HFFc6 (cell line): ENCODE measurements around the gene ZNF770. TPM values are rescaled to one million over a fixed set of nuclear protein-coding genes. Genes with fewer than 3 reads are reported as not detected.
"Not testable (repeated sequence)": the region's sequence is repeated elsewhere in the genome, so short reads cannot be mapped to it uniquely, and the experiment has no call there.

Experiments used
- DNase-seq: peaks from one replicate; pipeline ENCODE4 v3.0.0-alpha.2; 2018
- H3K27ac Mint-ChIP-seq: 2 replicates; pipeline ENCODE4 v1.8.0; 2020; ENCODE audit warnings: mild to moderate bottlenecking, mixed read lengths
- H3K27me3 Mint-ChIP-seq: 2 replicates; pipeline ENCODE4 v1.8.0; 2021; ENCODE audit warnings: mild to moderate bottlenecking, moderate library complexity, mixed read lengths; ENCODE audit not compliant: insufficient read depth
- H3K36me3 Mint-ChIP-seq: 2 replicates; pipeline ENCODE4 v1.8.0; 2021; ENCODE audit warnings: low read depth, mixed read lengths
- H3K4me1 Mint-ChIP-seq: 2 replicates; pipeline ENCODE4 v1.8.0; 2020; ENCODE audit warnings: low read depth, mixed read lengths
- H3K4me3 Mint-ChIP-seq: 2 replicates; pipeline ENCODE4 v1.8.0; 2020; ENCODE audit warnings: mild to moderate bottlenecking, moderate library complexity, mixed read lengths
- H3K9me3 Mint-ChIP-seq: 2 replicates; pipeline ENCODE4 v1.8.0; 2020; ENCODE audit warnings: mild to moderate bottlenecking, mixed read lengths
- total RNA-seq, 6 experiments: library from RNA; stranded (reverse); fragmentation: NEBNext Ultra II Directional; extraction: Animal tissue kit (Norgen Biotek cat#: 25700); gene quantifications; 2 replicates in 1 of 6; 3 replicates in 5 of 6; pipeline ENCODE4 v1.2.3, GENCODE V29; 2021
- TF ChIP-seq, protein P1 (sequence below): fragments of 200-600 bp; sonication (generic); IDR thresholded peaks from 2 replicates; pipeline ENCODE4 v1.5.0; 2021; ENCODE audit warnings: antibody characterized with exemption, mild to moderate bottlenecking

ZNF770 gene
- total RNA-seq, 6 experiments from 2014 or later, result 25.5 to 35.2 (median 30.4) TPM

DNA sequence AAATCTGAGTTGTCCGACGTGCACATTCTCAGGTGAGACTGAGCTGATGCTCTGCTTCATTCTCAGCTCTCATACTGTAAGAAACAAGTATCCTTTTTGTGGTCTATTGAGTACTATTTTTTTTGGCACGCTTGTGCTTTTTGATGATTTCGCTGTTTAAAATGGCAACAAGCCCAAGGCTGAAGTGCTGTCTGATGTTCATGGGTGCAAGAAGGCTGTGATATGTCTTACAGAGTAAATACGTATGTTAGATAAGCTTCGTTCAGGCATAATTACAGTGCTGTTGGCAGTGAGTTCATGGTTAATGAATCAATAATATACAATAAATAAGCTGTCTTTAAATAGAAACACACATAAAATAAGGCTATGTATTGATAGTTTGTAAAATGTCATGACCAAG lies 45.7 kb downstream of the ZNF770 start:
- Mint-ChIP-seq H3K36me3 (peaks cover 11% of the 10 kb centered on the region), H3K4me3 (no peak overlapping the region), H3K27ac (no peak overlapping the region), H3K4me1 (peaks cover 9% of the 10 kb centered on the region; the same call in 1 of the 2 replicates), H3K27me3 (no peaks in the 10 kb centered on the region), H3K9me3 (no peaks in the 10 kb centered on the region)
- TF ChIP-seq, protein P1, sequence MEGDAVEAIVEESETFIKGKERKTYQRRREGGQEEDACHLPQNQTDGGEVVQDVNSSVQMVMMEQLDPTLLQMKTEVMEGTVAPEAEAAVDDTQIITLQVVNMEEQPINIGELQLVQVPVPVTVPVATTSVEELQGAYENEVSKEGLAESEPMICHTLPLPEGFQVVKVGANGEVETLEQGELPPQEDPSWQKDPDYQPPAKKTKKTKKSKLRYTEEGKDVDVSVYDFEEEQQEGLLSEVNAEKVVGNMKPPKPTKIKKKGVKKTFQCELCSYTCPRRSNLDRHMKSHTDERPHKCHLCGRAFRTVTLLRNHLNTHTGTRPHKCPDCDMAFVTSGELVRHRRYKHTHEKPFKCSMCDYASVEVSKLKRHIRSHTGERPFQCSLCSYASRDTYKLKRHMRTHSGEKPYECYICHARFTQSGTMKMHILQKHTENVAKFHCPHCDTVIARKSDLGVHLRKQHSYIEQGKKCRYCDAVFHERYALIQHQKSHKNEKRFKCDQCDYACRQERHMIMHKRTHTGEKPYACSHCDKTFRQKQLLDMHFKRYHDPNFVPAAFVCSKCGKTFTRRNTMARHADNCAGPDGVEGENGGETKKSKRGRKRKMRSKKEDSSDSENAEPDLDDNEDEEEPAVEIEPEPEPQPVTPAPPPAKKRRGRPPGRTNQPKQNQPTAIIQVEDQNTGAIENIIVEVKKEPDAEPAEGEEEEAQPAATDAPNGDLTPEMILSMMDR, result no peak
- DNase-seq, result no peak

DNA sequence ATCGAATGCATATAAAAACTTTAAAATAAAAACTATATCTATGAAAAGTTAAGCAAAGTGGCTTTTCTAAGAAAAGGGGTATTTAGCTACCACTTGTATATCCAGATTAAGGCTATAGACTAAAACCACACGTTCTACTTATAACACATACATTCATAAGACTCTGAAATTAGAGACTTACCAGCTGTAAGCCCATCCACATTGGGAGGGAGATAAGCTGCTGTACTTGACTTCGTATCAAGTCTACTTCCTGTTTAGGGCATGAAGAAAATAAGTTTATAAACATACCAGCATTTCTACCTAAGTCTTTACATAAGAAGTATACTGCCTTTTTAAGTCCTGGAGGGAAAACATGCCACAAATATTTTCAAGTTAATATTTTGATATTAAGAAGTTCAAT lies 46.3 kb downstream of the ZNF770 start:
- TF ChIP-seq, protein P1, result no peak
- H3K9me3 Mint-ChIP-seq, result no peaks in the 10 kb centered on the region
- H3K4me3 Mint-ChIP-seq, result no peak overlapping the region
- no peaks in the 10 kb centered on the region for H3K27me3 Mint-ChIP-seq
- no peak overlapping the region for H3K27ac Mint-ChIP-seq
- peaks cover 11% of the 10 kb centered on the region for H3K36me3 Mint-ChIP-seq
- peaks cover 9% of the 10 kb centered on the region; the same call in 1 of the 2 replicates for H3K4me1 Mint-ChIP-seq
- DNase-seq, result no peak

DNA sequence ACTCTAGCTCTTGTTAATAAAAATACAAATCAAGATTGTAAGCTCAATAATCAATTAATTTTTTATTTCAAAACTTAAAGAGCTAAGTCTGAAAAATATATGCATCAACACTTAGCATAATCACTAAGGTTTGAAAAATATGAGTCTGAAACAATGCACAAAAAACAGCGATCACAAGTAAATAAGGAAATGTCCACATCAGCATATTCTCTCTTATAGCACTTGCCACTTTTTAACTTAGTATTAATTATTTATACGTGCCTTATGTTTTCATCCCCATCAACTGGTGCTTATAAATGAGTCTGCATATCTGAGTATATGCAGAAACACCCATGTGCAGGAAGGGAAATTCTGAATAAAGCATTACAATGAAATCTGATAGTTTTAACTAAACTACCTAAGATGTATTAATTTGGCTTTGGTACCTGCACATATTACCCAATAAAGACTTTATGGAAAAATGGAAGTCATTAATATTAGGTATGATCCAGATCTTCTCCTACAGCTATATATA lies 46.8 kb downstream of the ZNF770 start:
- no peak overlapping the region for H3K27ac Mint-ChIP-seq
- TF ChIP-seq, protein P1, result no peak

DNA sequence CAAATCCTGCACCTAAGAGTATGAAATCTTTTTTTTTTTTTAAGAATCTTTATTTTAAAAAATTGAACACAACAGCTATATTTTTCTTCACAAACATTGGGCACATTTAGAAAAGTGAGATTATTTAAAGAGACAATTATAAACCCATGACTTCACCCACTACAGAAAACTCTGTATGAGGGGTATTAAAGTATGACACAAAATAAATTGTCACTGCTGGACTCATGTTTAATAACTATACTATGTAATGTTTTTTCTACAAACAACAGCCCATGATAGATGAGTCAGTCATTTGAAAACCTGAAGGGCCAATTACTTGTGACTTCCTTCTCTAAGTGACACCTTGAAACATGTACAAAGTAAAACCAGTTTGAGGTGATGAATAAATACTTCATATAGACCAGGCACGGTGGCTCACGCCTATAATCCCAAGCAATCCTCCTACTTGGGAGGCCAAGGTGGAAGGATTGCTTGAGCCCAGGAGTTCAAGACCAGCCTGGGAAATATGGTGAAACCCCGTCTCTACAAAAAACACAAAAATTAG lies 54.6 kb downstream of the ZNF770 start:
- no peaks in the 10 kb centered on the region; the same call in 1 of the 2 replicates for H3K27me3 Mint-ChIP-seq
- H3K36me3 Mint-ChIP-seq, result peaks cover 33% of the 10 kb centered on the region
- H3K4me1 Mint-ChIP-seq, result peaks cover 6% of the 10 kb centered on the region; the same call in 1 of the 2 replicates

More for the DNA sequence above, 46.8 kb downstream of the ZNF770 start:
- Mint-ChIP-seq H3K4me1 (peaks cover 9% of the 10 kb centered on the region; the same call in 1 of the 2 replicates), H3K9me3 (no peaks in the 10 kb centered on the region), H3K36me3 (peaks cover 11% of the 10 kb centered on the region), H3K27me3 (no peaks in the 10 kb centered on the region), H3K4me3 (no peak overlapping the region)
- DNase-seq, result no peak

DNA sequence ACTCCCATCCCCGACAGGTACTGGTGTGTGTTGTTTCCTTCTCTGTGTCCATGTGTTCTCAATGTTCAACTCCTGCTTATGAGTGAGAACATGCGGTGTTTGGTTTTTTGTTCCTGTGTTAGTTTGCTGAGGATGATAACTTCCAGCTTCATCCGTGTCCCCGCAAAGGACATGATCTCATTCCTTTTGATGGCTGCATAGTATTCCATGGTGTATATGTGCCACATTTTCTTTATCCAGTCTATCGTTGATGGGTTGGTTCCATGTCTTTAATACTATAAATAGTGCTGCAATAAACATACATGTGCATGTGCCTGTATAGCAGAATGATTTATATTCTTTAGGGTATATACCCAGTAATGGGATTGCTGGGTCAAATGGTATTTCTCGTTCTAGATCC lies 59.7 kb downstream of the ZNF770 start:
- not testable (repeated sequence) for H3K27ac Mint-ChIP-seq, H3K9me3 Mint-ChIP-seq, DNase-seq, H3K27me3 Mint-ChIP-seq, H3K4me3 Mint-ChIP-seq, H3K4me1 Mint-ChIP-seq
- H3K36me3 Mint-ChIP-seq, result peaks cover 42% of the 10 kb centered on the region

More for the DNA sequence above, 54.6 kb downstream of the ZNF770 start:
- no peak overlapping the region for H3K27ac Mint-ChIP-seq
- no peak for DNase-seq
- TF ChIP-seq, protein P1, result no peak
- no peak overlapping the region for H3K4me3 Mint-ChIP-seq
- H3K9me3 Mint-ChIP-seq, result no peaks in the 10 kb centered on the region

Other genes with a start within 250 kb of the ZNF770 start
- gene GJD2, start 233.3 kb downstream of the ZNF770 start, total RNA-seq, result not detected
- 10 to 100 TPM in 5 of 6 experiments, 1 to 10 TPM in 1; 4.8 to 30.5 (median 24.7) TPM for gene ACTC1, start 192.7 kb downstream of the ZNF770 start, total RNA-seq
- gene AQR, start 18.5 kb downstream of the ZNF770 start, total RNA-seq, result 10 to 100 TPM; 24.9 to 31.1 (median 28.9) TPM
- gene NANOGP8, start 97.0 kb upstream of the ZNF770 start, total RNA-seq, result not detected